Hepatocyte (in vitro differentiated cells): ENCODE results near the gene SFRP5. TPM values are rescaled to one million over a fixed set of nuclear protein-coding genes. Genes with fewer than 3 reads are reported as not detected.
A peak's percentile ranks its signal among the peaks of the same experiment; 100 is the strongest.

Source experiments
- DNase-seq: peaks from one replicate; pipeline ENCODE4 v3.0.0-alpha.2; 2016; ENCODE audit warnings: low spot score
- H2AFZ ChIP-seq: fragments of 200-600 bp; sonication (generic); 2 replicates; pipeline ENCODE4 v1.6.0; 2016; ENCODE audit warnings: antibody characterized with exemption, mild to moderate bottlenecking
- H3K27ac ChIP-seq: fragments of 200-600 bp; sonication (generic); 2 replicates; pipeline ENCODE4 v1.5.1; 2016; ENCODE audit warnings: mild to moderate bottlenecking
- H3K27me3 ChIP-seq: fragments of 200-600 bp; sonication (generic); 2 replicates; pipeline ENCODE4 v1.6.1; 2016
- H3K36me3 ChIP-seq: fragments of 200-600 bp; sonication (generic); replicated peaks from 2 replicates; pipeline ENCODE4 v1.5.1; 2016; ENCODE audit warnings: low read depth; ENCODE audit not compliant: insufficient read depth
- H3K4me1 ChIP-seq: fragments of 200-600 bp; sonication (generic); 2 replicates; pipeline ENCODE4 v1.5.1; 2016; ENCODE audit warnings: mild to moderate bottlenecking, moderate library complexity; ENCODE audit not compliant: insufficient read depth
- H3K4me2 ChIP-seq: fragments of 200-600 bp; sonication (generic); 2 replicates; pipeline ENCODE4 v1.6.0; 2016
- H3K4me3 ChIP-seq: fragments of 200-600 bp; sonication (generic); 2 replicates; pipeline ENCODE4 v1.5.1; 2016; ENCODE audit warnings: mild to moderate bottlenecking
- H3K79me2 ChIP-seq: fragments of 200-600 bp; sonication (generic); 2 replicates; pipeline ENCODE4 v1.6.0; 2017; ENCODE audit warnings: mild to moderate bottlenecking
- H3K9me2 ChIP-seq: fragments of 200-600 bp; sonication (generic); replicated peaks from 2 replicates; pipeline ENCODE4 v1.6.0; 2017; ENCODE audit warnings: mild to moderate bottlenecking; ENCODE audit not compliant: insufficient read depth
- H3K9me3 ChIP-seq: fragments of 200-600 bp; sonication (generic); 2 replicates; pipeline ENCODE4 v1.5.1; 2016; ENCODE audit warnings: low read depth, mild to moderate bottlenecking
- H4K20me1 ChIP-seq: fragments of 200-600 bp; sonication (generic); 2 replicates; pipeline ENCODE4 v1.6.0; 2016; ENCODE audit warnings: mild to moderate bottlenecking; ENCODE audit not compliant: insufficient read depth, poor library complexity, severe bottlenecking
- CTCF ChIP-seq: fragments of 200-600 bp; sonication (generic); IDR thresholded peaks from 2 replicates; pipeline ENCODE4 v1.5.1; 2016; ENCODE audit warnings: antibody characterized with exemption, mild to moderate bottlenecking; ENCODE audit not compliant: poor library complexity
- EZH2 ChIP-seq: fragments of 200-600 bp; sonication (generic); IDR thresholded peaks from 2 replicates; pipeline ENCODE4 v1.6.1; 2016; ENCODE audit warnings: antibody characterized with exemption, mild to moderate bottlenecking, borderline replicate concordance
- EZH2phosphoT487 ChIP-seq: fragments of 200-600 bp; sonication (generic); IDR thresholded peaks from one replicate; pipeline ENCODE4 v1.6.1; 2018; ENCODE audit warnings: antibody characterized with exemption, mild to moderate bottlenecking, low read depth, moderate library complexity; ENCODE audit not compliant: unreplicated experiment, severe bottlenecking
- WGBS: methylation state at CpG from one replicate; pipeline ENCODE4 v1.1.6; 2016; ENCODE audit warnings: low lambda C conversion rate; ENCODE audit errors: missing lambda C conversion rate; 5-methylcytosine and 5-hydroxymethylcytosine counted together
- polyA plus RNA-seq: library from polyadenylated mRNA; unstranded; fragments of >200 nt; fragmentation: Nextera tagmentation; extraction: Ambion mirVana; gene quantifications from 2 replicates; pipeline ENCODE4 v1.2.1, GENCODE V29; 2016
- total RNA-seq: library from RNA; depleted of rRNA; stranded (reverse); fragments of >200 nt; gene quantifications from 2 replicates; pipeline ENCODE4 v1.2.3, GENCODE V29; 2014

SFRP5 gene
- total and polyA plus RNA-seq, 2 experiments from 2014 or later: 17.2 to 48.9 TPM

- H3K27ac ChIP-seq: peak overlapping the region; percentile 62
- H3K27me3 ChIP-seq: no peaks in the 10 kb centered on the region
- peak overlapping the region; percentile 17 for H2AFZ ChIP-seq
- no peaks in the 10 kb centered on the region for H3K9me3 ChIP-seq
- TF ChIP-seq EZH2 (no peak), CTCF (peak; percentile 3)
- H3K4me2 ChIP-seq: peak overlapping the region; percentile 75
- peak; percentile 69 for DNase-seq
- 13% methylated on average over 22 of the region's 22 CpGs for WGBS
- H3K4me3 ChIP-seq: no peak overlapping the region
- no peaks in the 10 kb centered on the region for H3K9me2 ChIP-seq
- no peaks in the 10 kb centered on the region for H3K79me2 ChIP-seq
- no peaks in the 10 kb centered on the region for H3K36me3 ChIP-seq
- H3K4me1 ChIP-seq: peaks cover 4% of the 10 kb centered on the region
- H4K20me1 ChIP-seq: no peaks in the 10 kb centered on the region
Observed at GRCh38 chr10:97788552-97789442, 17.0 kb upstream of the SFRP5 start.

GRCh38 chr10:97785731-97786130, 13.9 kb upstream of the SFRP5 start:
- TF ChIP-seq EZH2phosphoT487 (no peak), EZH2 (no peak), CTCF (no peak)
- Histone ChIP-seq H3K79me2 (no peaks in the 10 kb centered on the region), H3K27ac (no peak overlapping the region), H2AFZ (no peak overlapping the region), H3K4me1 (peaks cover 14% of the 10 kb centered on the region), H3K9me2 (no peaks in the 10 kb centered on the region), H3K36me3 (no peaks in the 10 kb centered on the region), H3K4me3 (no peak overlapping the region), H3K9me3 (no peaks in the 10 kb centered on the region), H3K4me2 (no peak overlapping the region), H3K27me3 (no peaks in the 10 kb centered on the region), H4K20me1 (no peaks in the 10 kb centered on the region)
- no peak for DNase-seq
- WGBS: 78% methylated on average over 9 of the region's 9 CpGs

- Histone ChIP-seq H3K4me2 (no peak overlapping the region), H2AFZ (no peak overlapping the region), H4K20me1 (no peaks in the 10 kb centered on the region), H3K79me2 (no peaks in the 10 kb centered on the region), H3K4me3 (no peak overlapping the region), H3K9me3 (no peaks in the 10 kb centered on the region), H3K4me1 (peaks cover 17% of the 10 kb centered on the region), H3K9me2 (no peaks in the 10 kb centered on the region), H3K36me3 (no peaks in the 10 kb centered on the region), H3K27me3 (no peaks in the 10 kb centered on the region), H3K27ac (no peak overlapping the region)
- TF ChIP-seq EZH2 (no peak), EZH2phosphoT487 (no peak), CTCF (no peak)
- WGBS: 80% methylated on average over 5 of the region's 5 CpGs
- DNase-seq: no peak
Observed at GRCh38 chr10:97785231-97785630, 13.4 kb upstream of the SFRP5 start.
